ENCODE measurements around the gene DLG5. TPM values are rescaled to one million over a fixed set of nuclear protein-coding genes. Genes with fewer than 3 reads are reported as not detected.

DLG5 gene
- total and polyA plus RNA-seq, 2 experiments from 2014 or later = 4.4 to 27.9 TPM

DNA sequence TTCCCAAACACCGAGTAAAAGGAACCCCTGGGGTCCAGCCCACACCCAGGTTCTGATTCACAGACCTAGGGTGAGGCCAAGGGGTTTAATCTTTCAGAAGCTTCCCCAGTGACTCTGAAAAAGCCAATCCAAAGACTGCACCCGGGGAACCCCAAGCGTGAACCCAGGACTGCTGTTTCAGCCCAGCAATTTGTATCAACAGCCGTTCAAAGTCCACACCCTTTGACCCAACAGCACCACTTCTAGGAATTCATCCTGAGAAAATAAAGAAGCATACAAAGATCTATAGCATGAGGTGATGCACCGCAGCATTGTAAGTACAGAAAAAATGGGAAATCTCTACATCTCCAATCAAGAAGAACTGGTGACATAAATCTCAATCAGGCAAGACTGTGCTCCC is 24.4 kb downstream of the DLG5 start:
- no peak overlapping the region for H3K27ac ChIP-seq
- H3K9ac ChIP-seq = no peak overlapping the region
- H4K20me1 ChIP-seq (ENCODE audit: insufficient read depth) = 0 out of 2 replicates have a peak, but pooled peaks cover 5% of the 10 kb centered on the region
- H3K4me1 ChIP-seq (ENCODE audit: insufficient read depth) = peaks cover 12% of the 10 kb centered on the region
- WGBS, 2 experiments (ENCODE audit: low coverage in 1 of 2, low lambda C conversion rate in 2 of 2, missing lambda C conversion rate in 2 of 2) = 76 to 78% methylated on average over 5 of the region's 5 CpGs
- no peaks in the 10 kb centered on the region for H3K9me3 ChIP-seq (ENCODE audit: low read depth)
- DNase-seq = no peak
- no peak overlapping the region for H3K4me2 ChIP-seq (ENCODE audit: unreplicated experiment)
- no peak overlapping the region for H2AFZ ChIP-seq
- in situ Hi-C loops (cut with MboI) = no loop called here
- H3F3A ChIP-seq (ENCODE audit: insufficient read depth) = no peaks in the 10 kb centered on the region
- TF ChIP-seq EZH2phosphoT487 (IDR thresholded peaks at IDR 0.05; ENCODE audit: insufficient read depth, low read depth) (no peak), EZH2 (IDR thresholded peaks at IDR 0.05; ENCODE audit: insufficient read depth, poor library complexity, severe bottlenecking) (no peak)
- no peaks in the 10 kb centered on the region for H3K9me2 ChIP-seq (ENCODE audit: insufficient read depth)
- H3K4me3 ChIP-seq = no peak overlapping the region
- H3K79me2 ChIP-seq (ENCODE audit: insufficient read depth) = peaks cover 87% of the 10 kb centered on the region
- no peaks in the 10 kb centered on the region for H3K36me3 ChIP-seq (ENCODE audit: low read depth)
- no peaks in the 10 kb centered on the region for H3K27me3 ChIP-seq (replicated peaks; ENCODE audit: insufficient read depth)

DNA sequence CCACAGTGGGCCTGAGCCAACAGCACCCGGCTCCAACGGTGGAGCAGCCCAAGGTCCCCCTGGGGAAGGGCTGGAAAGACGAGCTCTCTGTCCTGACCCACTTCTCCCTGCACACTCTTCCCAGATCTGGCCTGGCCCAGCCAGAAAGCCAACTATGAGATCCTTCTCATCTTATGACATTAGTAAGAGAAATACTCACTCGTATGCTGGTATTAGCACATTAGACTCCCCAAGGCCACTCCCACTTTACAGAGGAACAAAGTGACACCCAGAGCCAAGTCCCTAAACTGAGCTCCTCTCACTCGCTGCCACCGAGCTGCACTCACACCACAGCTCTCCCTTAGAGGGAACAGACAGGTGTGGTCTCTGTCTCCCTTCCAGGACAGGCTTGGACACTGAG is 24.8 kb downstream of the DLG5 start:
- no peak for DNase-seq
- Histone ChIP-seq H3K4me1 (ENCODE audit: insufficient read depth) (peaks cover 12% of the 10 kb centered on the region), H3K9me2 (ENCODE audit: insufficient read depth) (no peaks in the 10 kb centered on the region), H3K9ac (no peak overlapping the region), H3K4me2 (ENCODE audit: unreplicated experiment) (no peak overlapping the region), H3F3A (ENCODE audit: insufficient read depth) (no peaks in the 10 kb centered on the region), H3K4me3 (no peak overlapping the region), H3K36me3 (ENCODE audit: low read depth) (no peaks in the 10 kb centered on the region), H3K79me2 (ENCODE audit: insufficient read depth) (peaks cover 87% of the 10 kb centered on the region), H3K27ac (no peak overlapping the region), H3K27me3 (replicated peaks; ENCODE audit: insufficient read depth) (no peaks in the 10 kb centered on the region), H4K20me1 (ENCODE audit: insufficient read depth) (0 out of 2 replicates have a peak, but pooled peaks cover 5% of the 10 kb centered on the region), H2AFZ (no peak overlapping the region), H3K9me3 (ENCODE audit: low read depth) (no peaks in the 10 kb centered on the region)
- WGBS, 2 experiments (ENCODE audit: low coverage in 1 of 2, low lambda C conversion rate in 2 of 2, missing lambda C conversion rate in 2 of 2) = 75% methylated on average over 6 of the region's 6 CpGs
- TF ChIP-seq EZH2phosphoT487 (IDR thresholded peaks at IDR 0.05; ENCODE audit: insufficient read depth, low read depth) (no peak), EZH2 (IDR thresholded peaks at IDR 0.05; ENCODE audit: insufficient read depth, poor library complexity, severe bottlenecking) (no peak)
- in situ Hi-C loops (cut with MboI) = no loop called here

DNA sequence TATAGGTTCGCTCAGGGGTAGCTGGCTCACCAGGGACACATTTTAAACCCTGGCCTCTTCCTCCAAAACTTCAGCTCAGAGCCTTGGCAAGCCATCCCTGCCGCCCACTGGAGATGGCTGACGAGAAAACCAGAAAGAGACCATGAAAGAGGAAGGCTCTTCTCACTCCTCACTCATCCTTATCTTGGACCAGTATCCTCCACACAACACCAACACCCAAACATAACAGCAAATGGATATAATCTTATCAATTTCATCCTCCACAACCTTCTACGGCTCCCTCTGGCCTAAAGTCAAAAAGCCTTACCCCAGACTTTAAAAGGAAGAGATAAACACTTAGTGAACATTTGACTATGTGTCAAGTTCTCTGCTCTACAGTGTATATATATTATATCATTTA is 26.9 kb downstream of the DLG5 start:
- Histone ChIP-seq H3K36me3 (ENCODE audit: low read depth) (no peaks in the 10 kb centered on the region), H3K4me2 (ENCODE audit: unreplicated experiment) (peak overlapping the region; percentile 36), H3K9me2 (ENCODE audit: insufficient read depth) (no peaks in the 10 kb centered on the region), H2AFZ (no peak overlapping the region), H3K9me3 (ENCODE audit: low read depth) (no peaks in the 10 kb centered on the region), H3K4me3 (no peak overlapping the region), H3K27me3 (replicated peaks; ENCODE audit: insufficient read depth) (no peaks in the 10 kb centered on the region), H3K27ac (0 out of 2 replicates have a peak overlapping the region, but pooled peaks have one; percentile 13), H3F3A (ENCODE audit: insufficient read depth) (no peaks in the 10 kb centered on the region), H3K9ac (no peak overlapping the region), H3K4me1 (ENCODE audit: insufficient read depth) (peaks cover 12% of the 10 kb centered on the region), H4K20me1 (ENCODE audit: insufficient read depth) (peaks cover 5% of the 10 kb centered on the region; the same call in 1 of the 2 replicates), H3K79me2 (ENCODE audit: insufficient read depth) (peaks cover 91% of the 10 kb centered on the region)
- no peak for DNase-seq
- in situ Hi-C loops (cut with MboI) = no loop called here
- TF ChIP-seq EZH2 (IDR thresholded peaks at IDR 0.05; ENCODE audit: insufficient read depth, poor library complexity, severe bottlenecking) (no peak), EZH2phosphoT487 (IDR thresholded peaks at IDR 0.05; ENCODE audit: insufficient read depth, low read depth) (no peak)
- 73 to 75% methylated on average over 4 of the region's 4 CpGs for WGBS, 2 experiments (ENCODE audit: low coverage in 1 of 2, low lambda C conversion rate in 2 of 2, missing lambda C conversion rate in 2 of 2)

DNA sequence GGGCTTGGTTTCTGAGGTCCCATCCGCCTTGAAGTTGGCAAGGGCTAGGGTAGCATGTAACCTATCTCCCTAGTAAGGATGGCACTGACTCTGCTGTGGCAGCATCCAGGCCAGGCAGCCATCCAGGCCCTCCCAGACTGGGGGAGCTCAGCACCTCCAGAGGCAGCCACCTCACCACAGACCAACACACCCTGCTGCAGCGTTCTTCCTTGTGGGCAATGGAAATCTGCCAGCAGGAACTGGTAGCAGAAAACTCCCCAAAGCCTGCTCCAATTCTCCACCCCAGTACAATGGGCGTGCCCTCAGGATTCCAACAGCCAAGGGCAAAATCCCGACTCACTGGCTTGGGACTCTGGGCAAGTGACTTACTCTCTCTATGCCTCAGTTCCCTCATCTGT is 27.5 kb downstream of the DLG5 start:
- Histone ChIP-seq H3K9me3 (ENCODE audit: low read depth) (no peaks in the 10 kb centered on the region), H3K79me2 (ENCODE audit: insufficient read depth) (peaks cover 96% of the 10 kb centered on the region), H2AFZ (no peak overlapping the region), H3K36me3 (ENCODE audit: low read depth) (no peaks in the 10 kb centered on the region), H3K27ac (0 out of 2 replicates have a peak overlapping the region, but pooled peaks have one; percentile 13), H3K9me2 (ENCODE audit: insufficient read depth) (no peaks in the 10 kb centered on the region), H3K9ac (no peak overlapping the region), H3K27me3 (replicated peaks; ENCODE audit: insufficient read depth) (no peaks in the 10 kb centered on the region), H3F3A (ENCODE audit: insufficient read depth) (no peaks in the 10 kb centered on the region), H3K4me1 (ENCODE audit: insufficient read depth) (peaks cover 12% of the 10 kb centered on the region), H4K20me1 (ENCODE audit: insufficient read depth) (peaks cover 5% of the 10 kb centered on the region; the same call in 1 of the 2 replicates), H3K4me3 (no peak overlapping the region), H3K4me2 (ENCODE audit: unreplicated experiment) (peak overlapping the region; percentile 36)
- TF ChIP-seq EZH2 (IDR thresholded peaks at IDR 0.05; ENCODE audit: insufficient read depth, poor library complexity, severe bottlenecking) (no peak), EZH2phosphoT487 (IDR thresholded peaks at IDR 0.05; ENCODE audit: insufficient read depth, low read depth) (no peak)
- DNase-seq = peak; percentile 88
- in situ Hi-C loops (cut with MboI) = no loop called here
- WGBS, 2 experiments (ENCODE audit: low coverage in 1 of 2, low lambda C conversion rate in 2 of 2, missing lambda C conversion rate in 2 of 2) = 25 to 28% methylated on average over 4 of the region's 4 CpGs
